GM12801 (cell line): ENCODE data around the gene ZDHHC1.

Source experiments
- TF ChIP-seq, protein P1 (sequence below): IDR thresholded peaks from one replicate; pipeline ENCODE4 v1.5.1; 2011; ENCODE audit warnings: control low read depth; ENCODE audit not compliant: insufficient read length; ENCODE audit errors: extremely low read depth

Gene ZDHHC1

GRCh38 chr16:67412294-67412693 lies 4.0 kb downstream of the ZDHHC1 start:
- TF ChIP-seq, protein P1, sequence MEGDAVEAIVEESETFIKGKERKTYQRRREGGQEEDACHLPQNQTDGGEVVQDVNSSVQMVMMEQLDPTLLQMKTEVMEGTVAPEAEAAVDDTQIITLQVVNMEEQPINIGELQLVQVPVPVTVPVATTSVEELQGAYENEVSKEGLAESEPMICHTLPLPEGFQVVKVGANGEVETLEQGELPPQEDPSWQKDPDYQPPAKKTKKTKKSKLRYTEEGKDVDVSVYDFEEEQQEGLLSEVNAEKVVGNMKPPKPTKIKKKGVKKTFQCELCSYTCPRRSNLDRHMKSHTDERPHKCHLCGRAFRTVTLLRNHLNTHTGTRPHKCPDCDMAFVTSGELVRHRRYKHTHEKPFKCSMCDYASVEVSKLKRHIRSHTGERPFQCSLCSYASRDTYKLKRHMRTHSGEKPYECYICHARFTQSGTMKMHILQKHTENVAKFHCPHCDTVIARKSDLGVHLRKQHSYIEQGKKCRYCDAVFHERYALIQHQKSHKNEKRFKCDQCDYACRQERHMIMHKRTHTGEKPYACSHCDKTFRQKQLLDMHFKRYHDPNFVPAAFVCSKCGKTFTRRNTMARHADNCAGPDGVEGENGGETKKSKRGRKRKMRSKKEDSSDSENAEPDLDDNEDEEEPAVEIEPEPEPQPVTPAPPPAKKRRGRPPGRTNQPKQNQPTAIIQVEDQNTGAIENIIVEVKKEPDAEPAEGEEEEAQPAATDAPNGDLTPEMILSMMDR: no peak

DNA sequence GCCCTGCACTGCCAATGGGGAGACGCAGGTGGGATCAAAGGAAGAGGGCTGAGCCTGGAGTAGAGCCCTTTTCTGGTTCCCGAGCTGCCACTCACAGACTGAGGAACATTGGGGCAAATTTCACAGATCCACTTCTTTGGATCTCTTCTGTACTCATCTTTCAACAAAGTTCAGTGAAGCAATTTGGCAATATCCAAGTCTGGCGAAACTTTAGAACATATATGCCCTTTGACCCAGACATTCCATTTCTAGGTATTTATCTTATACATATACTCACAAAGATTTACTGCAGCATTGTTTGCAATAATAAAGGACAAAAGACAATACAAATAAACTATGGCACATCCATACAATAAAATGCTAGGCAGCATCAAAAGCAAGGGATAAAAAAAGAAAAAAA lies 4.9 kb downstream of the ZDHHC1 start:
- TF ChIP-seq, protein P1: no peak

DNA sequence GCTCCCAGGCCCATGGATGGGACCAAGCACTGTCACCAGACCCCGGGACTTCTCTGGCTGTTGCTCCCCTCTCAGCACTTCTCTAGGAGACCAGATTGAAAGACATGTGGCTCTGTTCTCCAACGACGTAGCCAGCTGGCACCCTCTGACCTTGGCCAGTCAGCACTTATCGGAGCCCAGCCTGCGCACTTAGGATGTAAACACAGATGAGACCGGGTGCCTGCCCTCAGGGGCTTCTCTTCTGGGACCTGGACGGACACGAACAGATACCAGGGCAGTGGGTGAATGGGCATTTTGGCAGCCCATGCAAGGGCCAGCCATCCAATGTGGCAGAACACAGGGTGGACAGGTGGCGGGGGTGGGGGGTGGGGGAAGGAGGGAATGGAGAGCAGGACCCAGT lies 6.6 kb downstream of the ZDHHC1 start:
- TF ChIP-seq, protein P1: no peak

- TF ChIP-seq, protein P1: no peak
Observed at GRCh38 chr16:67407788-67408452, 8.4 kb downstream of the ZDHHC1 start.

DNA sequence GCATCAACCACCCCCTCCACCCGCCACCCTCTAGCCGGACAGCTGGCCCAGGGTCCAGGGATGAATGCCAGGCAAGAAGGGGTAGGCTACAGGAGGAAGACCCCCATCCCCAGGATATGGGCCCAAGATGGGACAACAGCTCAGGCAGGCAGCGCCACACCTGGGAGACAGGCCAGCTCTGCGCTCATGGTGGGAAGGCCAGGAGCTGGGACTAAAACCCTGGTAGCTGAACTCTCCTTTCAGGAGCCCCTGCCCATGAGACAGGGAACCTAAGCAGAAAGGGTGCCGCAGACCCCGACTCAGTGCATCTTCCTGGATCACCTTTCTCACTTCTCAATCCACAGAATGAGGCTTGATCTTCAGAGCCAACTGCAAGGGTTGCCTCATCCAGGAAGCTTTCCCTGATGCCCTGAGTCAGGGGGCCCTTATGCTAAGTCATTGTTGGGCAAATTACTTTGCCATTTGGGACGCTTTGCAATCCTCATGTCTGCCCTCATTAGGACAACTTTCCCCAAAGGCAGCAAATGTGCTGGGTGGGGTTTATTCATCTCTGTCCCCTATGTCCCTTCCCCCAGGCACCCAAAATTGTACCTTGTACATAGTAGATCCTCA lies 9.0 kb downstream of the ZDHHC1 start:
- TF ChIP-seq, protein P1: no peak

- TF ChIP-seq, protein P1: no peak
Observed at GRCh38 chr16:67406111-67406971, 9.9 kb downstream of the ZDHHC1 start.

DNA sequence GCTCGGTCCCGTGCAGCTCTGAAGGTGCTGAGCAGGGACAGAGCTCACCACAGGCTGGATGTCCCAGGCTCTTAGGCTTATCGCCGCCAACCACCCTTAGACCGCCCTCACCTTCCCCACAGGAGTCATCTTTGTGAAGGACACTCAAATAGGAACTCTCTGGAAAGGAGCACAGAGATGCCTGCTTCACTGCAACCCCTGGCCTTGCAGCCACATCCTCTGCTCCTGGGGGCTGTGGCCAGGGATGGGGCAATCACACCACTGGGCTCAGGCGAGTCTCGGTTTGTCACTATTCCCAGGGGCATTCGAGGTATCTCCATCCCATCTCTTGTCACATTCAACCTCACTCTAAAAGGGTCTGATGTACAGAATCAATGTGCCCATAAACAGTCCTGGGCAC lies 10.9 kb downstream of the ZDHHC1 start:
- TF ChIP-seq, protein P1: no peak
